GM19372 (cell line): ENCODE results near the gene SYNGAP1.

Experiments used
- ATAC-seq: cut with Tn5 transposase; IDR thresholded peaks from one replicate; pipeline ENCODE4 v1.9.1; 2021; ENCODE audit warnings: mild to moderate bottlenecking, low read depth, moderate library complexity; ENCODE audit not compliant: unreplicated experiment

SYNGAP1 gene

GRCh38 chr6:33434961-33435360, 15.1 kb downstream of the SYNGAP1 start:
- ATAC-seq, result no peak

GRCh38 chr6:33437666-33438065, 17.8 kb downstream of the SYNGAP1 start:
- ATAC-seq, result no peak

- no peak for ATAC-seq
These were observed 19.2 kb downstream of the SYNGAP1 start for GRCh38 chr6:33438978-33439594.

- ATAC-seq, result no peak
These were observed 20.2 kb downstream of the SYNGAP1 start for GRCh38 chr6:33439956-33440648.

GRCh38 chr6:33440649-33441309, 20.9 kb downstream of the SYNGAP1 start:
- ATAC-seq, result no peak

- no peak for ATAC-seq
These were observed 21.6 kb downstream of the SYNGAP1 start for GRCh38 chr6:33441457-33441856.

GRCh38 chr6:33442283-33442682, 22.4 kb downstream of the SYNGAP1 start:
- ATAC-seq, result no peak

GRCh38 chr6:33443025-33443424, 23.2 kb downstream of the SYNGAP1 start:
- ATAC-seq, result no peak

- no peak for ATAC-seq
These were observed 24.0 kb downstream of the SYNGAP1 start for GRCh38 chr6:33443619-33444504.

GRCh38 chr6:33445119-33445603, 25.3 kb downstream of the SYNGAP1 start:
- no peak for ATAC-seq

- ATAC-seq, result no peak
These were observed 26.5 kb downstream of the SYNGAP1 start for GRCh38 chr6:33446356-33446755.

GRCh38 chr6:33450434-33450833, 30.6 kb downstream of the SYNGAP1 start:
- ATAC-seq, result no peak

- ATAC-seq, result no peak
These were observed 31.7 kb downstream of the SYNGAP1 start for GRCh38 chr6:33451606-33452005.

- ATAC-seq, result no peak
These were observed 32.6 kb downstream of the SYNGAP1 start for GRCh38 chr6:33452496-33452895.

- no peak for ATAC-seq
These were observed 33.6 kb downstream of the SYNGAP1 start for GRCh38 chr6:33453393-33454008.

- peak; percentile 99 for ATAC-seq
These were observed 34.4 kb downstream of the SYNGAP1 start, which contains the start of gene ZBTB9 for GRCh38 chr6:33454009-33454946. ZBTB9 (plus strand) TSS chr6:33454576; CDS start chr6:33455101, 525 bp downstream.

GRCh38 chr6:33455051-33455450, 35.2 kb downstream of the SYNGAP1 start:
- no peak for ATAC-seq

- no peak for ATAC-seq
These were observed 36.3 kb downstream of the SYNGAP1 start for GRCh38 chr6:33456156-33456555.

- ATAC-seq, result no peak
These were observed 38.8 kb downstream of the SYNGAP1 start for GRCh38 chr6:33458676-33459075.
